HEK293 (cell line): ENCODE results near the gene PCDHAC2.

Experiments used
- CTCF ChIA-PET: fragments of 350-600 bp; formaldehyde crosslinking; extraction: SDS; loops from one replicate; lab custom pipeline; 2021; ENCODE audit warnings: antibody characterized with exemption; lab: Yijun Ruan, JAX
- POLR2A ChIA-PET: fragments of 300-600 bp; formaldehyde crosslinking; extraction: SDS; loops from one replicate; lab custom pipeline; 2020; ENCODE audit warnings: antibody characterized with exemption, inconsistent platforms; lab: Yijun Ruan, JAX
- H3K27ac ChIP-seq: fragments of 200-500 bp; sonication (Bioruptor generic); 2 replicates; pipeline ENCODE4 v1.5.1; 2014; ENCODE audit warnings: low read depth, low read length, control low read depth, inconsistent platforms; ENCODE audit errors: extremely low read depth
- H3K36me3 ChIP-seq, 2 experiments: fragments of 200-500 bp in 1 of 2; sonication (Bioruptor generic) in 1 of 2; 1 replicate in 1 of 2; 2 replicates in 1 of 2; pipeline ENCODE4 v1.5.1; 2014 to 2017; ENCODE audit warnings: inconsistent platforms in 2 of 2, low read length in 2 of 2; ENCODE audit not compliant: control insufficient read depth in 2 of 2, insufficient read depth in 1 of 2
- H3K4me1 ChIP-seq: fragments of 200-500 bp; sonication (Bioruptor generic); 2 replicates; pipeline ENCODE4 v1.5.1; 2014; ENCODE audit warnings: mild to moderate bottlenecking, low read length, inconsistent platforms; ENCODE audit not compliant: control insufficient read depth, insufficient read depth
- H3K4me3 ChIP-seq: 2 replicates; pipeline ENCODE4 v1.5.1; 2011; ENCODE audit warnings: low read depth, mild to moderate bottlenecking, control low read depth, low read length, moderate library complexity
- H3K9me3 ChIP-seq: fragments of 200-500 bp; sonication (Bioruptor generic); 2 replicates; pipeline ENCODE4 v1.5.1; 2014; ENCODE audit warnings: low read depth, low read length, inconsistent platforms; ENCODE audit not compliant: control insufficient read depth, insufficient read depth
- CTCF ChIP-seq: fragments of 450-650 bp; formaldehyde crosslinking; IDR thresholded peaks from 2 replicates; pipeline ENCODE4 v1.5.1; 2016; ENCODE audit warnings: missing biosample characterization, missing genetic modification characterization
- OSR2 ChIP-seq: fragments of 450-650 bp; formaldehyde crosslinking; IDR thresholded peaks from 2 replicates; pipeline ENCODE4 v1.5.1; 2016; ENCODE audit warnings: missing biosample characterization, missing genetic modification characterization
- REST ChIP-seq: fragments of 450-650 bp; formaldehyde crosslinking; IDR thresholded peaks from 2 replicates; pipeline ENCODE4 v1.5.1; 2016; ENCODE audit warnings: missing biosample characterization, missing genetic modification characterization
- SETDB1 ChIP-seq: IDR thresholded peaks from one replicate; pipeline ENCODE4 v1.6.1; 2017; ENCODE audit warnings: mild to moderate bottlenecking, low read length, moderate library complexity, mixed read lengths; ENCODE audit not compliant: insufficient read length
- ZBTB11 ChIP-seq: fragments of 450-650 bp; formaldehyde crosslinking; conservative IDR thresholded peaks from 2 replicates; pipeline ENCODE4 v1.5.1; 2016; ENCODE audit warnings: low read depth, missing biosample characterization, missing genetic modification characterization
- ZBTB17 ChIP-seq: fragments of 450-650 bp; formaldehyde crosslinking; IDR thresholded peaks from 2 replicates; pipeline ENCODE4 v1.5.1; 2016; ENCODE audit warnings: missing biosample characterization, missing genetic modification characterization
- ZBTB20 ChIP-seq: fragments of 450-650 bp; formaldehyde crosslinking; IDR thresholded peaks from 2 replicates; pipeline ENCODE4 v1.5.1; 2016; ENCODE audit warnings: missing biosample characterization, missing genetic modification characterization
- ZBTB26 ChIP-seq: fragments of 450-650 bp; formaldehyde crosslinking; optimal IDR thresholded peaks from 2 replicates; pipeline ENCODE3; 2016; ENCODE audit warnings: missing biosample characterization, mild to moderate bottlenecking, missing genetic modification characterization
- ZNF121 ChIP-seq: fragments of 450-650 bp; formaldehyde crosslinking; IDR thresholded peaks from 2 replicates; pipeline ENCODE4 v1.5.1; 2016; ENCODE audit warnings: missing biosample characterization, missing genetic modification characterization
- ZNF155 ChIP-seq: fragments of 450-650 bp; formaldehyde crosslinking; IDR thresholded peaks from 2 replicates; pipeline ENCODE4 v1.5.1; 2016; ENCODE audit warnings: missing biosample characterization, missing genetic modification characterization
- ZNF169 ChIP-seq: fragments of 450-650 bp; formaldehyde crosslinking; IDR thresholded peaks from 2 replicates; pipeline ENCODE4 v1.5.1; 2016; ENCODE audit warnings: missing biosample characterization, missing genetic modification characterization
- ZNF2 ChIP-seq: fragments of 450-650 bp; formaldehyde crosslinking; IDR thresholded peaks from 2 replicates; pipeline ENCODE4 v1.5.1; 2016; ENCODE audit warnings: missing biosample characterization, missing genetic modification characterization
- ZNF311 ChIP-seq: fragments of 450-650 bp; formaldehyde crosslinking; IDR thresholded peaks from 2 replicates; pipeline ENCODE4 v1.5.1; 2017; ENCODE audit warnings: missing biosample characterization, missing genetic modification characterization, borderline replicate concordance
- ZNF366 ChIP-seq: fragments of 450-650 bp; formaldehyde crosslinking; conservative IDR thresholded peaks from 2 replicates; pipeline ENCODE4 v1.5.1; 2016; ENCODE audit warnings: missing biosample characterization, missing genetic modification characterization
- ZNF404 ChIP-seq: fragments of 450-650 bp; formaldehyde crosslinking; IDR thresholded peaks from 2 replicates; pipeline ENCODE4 v1.5.1; 2017; ENCODE audit warnings: missing biosample characterization, missing genetic modification characterization
- ZNF514 ChIP-seq: fragments of 450-650 bp; formaldehyde crosslinking; IDR thresholded peaks from 2 replicates; pipeline ENCODE4 v1.5.1; 2016; ENCODE audit warnings: missing biosample characterization, missing genetic modification characterization
- ZNF549 ChIP-seq: fragments of 450-650 bp; IDR thresholded peaks from 2 replicates; pipeline ENCODE4 v1.5.1; 2018; ENCODE audit warnings: missing biosample characterization, missing genetic modification characterization, mild to moderate bottlenecking, inconsistent platforms, moderate library complexity
- ZNF629 ChIP-seq: fragments of 450-650 bp; formaldehyde crosslinking; IDR thresholded peaks from 2 replicates; pipeline ENCODE4 v1.5.1; 2017; ENCODE audit warnings: missing biosample characterization, missing genetic modification characterization
- ZNF692 ChIP-seq: fragments of 450-650 bp; formaldehyde crosslinking; IDR thresholded peaks from 2 replicates; pipeline ENCODE4 v1.5.1; 2016; ENCODE audit warnings: missing biosample characterization, missing genetic modification characterization
- ZNF830 ChIP-seq: fragments of 450-650 bp; IDR thresholded peaks from 2 replicates; pipeline ENCODE4 v1.5.0; 2018; ENCODE audit warnings: missing biosample characterization, missing genetic modification characterization, low read depth, mild to moderate bottlenecking, moderate library complexity
- ZNF837 ChIP-seq: fragments of 450-650 bp; formaldehyde crosslinking; IDR thresholded peaks from 2 replicates; pipeline ENCODE4 v1.5.1; 2016; ENCODE audit warnings: missing biosample characterization, missing genetic modification characterization
- ZNF843 ChIP-seq: fragments of 450-650 bp; formaldehyde crosslinking; IDR thresholded peaks from 2 replicates; pipeline ENCODE4 v1.5.1; 2016; ENCODE audit warnings: missing biosample characterization, missing genetic modification characterization

The PCDHAC2 gene

GRCh38 chr5:140925806-140926442 is 40.4 kb upstream of the PCDHAC2 start, which contains the start of gene PCDHAC1 (continued):
- no peak for TF ChIP-seq ZNF837 (tag by site-specific recombination)

- Histone ChIP-seq H3K27ac (no peak overlapping the region), H3K36me3 (no peaks in the 10 kb centered on the region), H3K4me3 (peak overlapping the region; percentile 52), H3K4me1 (no peaks in the 10 kb centered on the region), H3K9me3 (no peaks in the 10 kb centered on the region)
- POLR2A ChIA-PET: interaction anchor here (0.7 to 1.6 kb wide), 3 partner anchors 40 to 113 kb away, joined by 3 to 7 read pairs (median 3); partner anchors contain the start of gene PCDHAC2
- CTCF ChIA-PET: interaction anchor here (0.6 to 3.4 kb wide), 28 partner anchors 8 to 1888 kb away, joined by 3 to 35 read pairs (median 4); partner anchors contain the start of genes PCDHA12 and PCDHA13
- 0 out of 2 replicates have a peak, but pooled peaks have one; percentile 22 for TF ChIP-seq REST (tag by site-specific recombination)
- peak; percentile 34; the same call in 1 of the 2 replicates for TF ChIP-seq ZBTB20 (tag by site-specific recombination)
- TF ChIP-seq ZNF843 (tag by site-specific recombination): no peak
- TF ChIP-seq ZNF366: no peak
- no peak for TF ChIP-seq ZNF311 (tag by site-specific recombination)
- peak; percentile 19; the same call in 1 of the 2 replicates for TF ChIP-seq ZNF629 (tag by site-specific recombination)
- TF ChIP-seq ZNF2 (tag by site-specific recombination): peak; percentile 90
- TF ChIP-seq ZBTB26 (tag by site-specific recombination): peak; percentile 73
- TF ChIP-seq ZNF404: no peak
- no peak for TF ChIP-seq ZNF169
- TF ChIP-seq ZNF121 (tag by site-specific recombination): 0 out of 2 replicates have a peak, but pooled peaks have one; percentile 33
- TF ChIP-seq SETDB1: no peak
- TF ChIP-seq ZBTB17 (tag by site-specific recombination): peak; percentile 89
- no peak for TF ChIP-seq OSR2 (tag by site-specific recombination)
- TF ChIP-seq CTCF (tag by site-specific recombination): peak; percentile 75; the same call in 1 of the 2 replicates
- no peak for TF ChIP-seq ZNF830 (tag by site-specific recombination)
- TF ChIP-seq ZNF155 (tag by site-specific recombination): no peak
- peak; percentile 74 for TF ChIP-seq ZNF692 (tag by site-specific recombination)
- TF ChIP-seq ZBTB11: no peak
- TF ChIP-seq ZNF514 (tag by site-specific recombination): no peak
- no peak for TF ChIP-seq ZNF549 (tag by site-specific recombination)
These were observed 39.6 kb upstream of the PCDHAC2 start for GRCh38 chr5:140926443-140927227.
